ENCODE measurements around the gene SLC22A12. TPM values are rescaled to one million over a fixed set of nuclear protein-coding genes. Genes with fewer than 3 reads are reported as not detected.

SLC22A12 gene
- total and polyA plus RNA-seq, 3 experiments from 2014 or later, result not detected

DNA sequence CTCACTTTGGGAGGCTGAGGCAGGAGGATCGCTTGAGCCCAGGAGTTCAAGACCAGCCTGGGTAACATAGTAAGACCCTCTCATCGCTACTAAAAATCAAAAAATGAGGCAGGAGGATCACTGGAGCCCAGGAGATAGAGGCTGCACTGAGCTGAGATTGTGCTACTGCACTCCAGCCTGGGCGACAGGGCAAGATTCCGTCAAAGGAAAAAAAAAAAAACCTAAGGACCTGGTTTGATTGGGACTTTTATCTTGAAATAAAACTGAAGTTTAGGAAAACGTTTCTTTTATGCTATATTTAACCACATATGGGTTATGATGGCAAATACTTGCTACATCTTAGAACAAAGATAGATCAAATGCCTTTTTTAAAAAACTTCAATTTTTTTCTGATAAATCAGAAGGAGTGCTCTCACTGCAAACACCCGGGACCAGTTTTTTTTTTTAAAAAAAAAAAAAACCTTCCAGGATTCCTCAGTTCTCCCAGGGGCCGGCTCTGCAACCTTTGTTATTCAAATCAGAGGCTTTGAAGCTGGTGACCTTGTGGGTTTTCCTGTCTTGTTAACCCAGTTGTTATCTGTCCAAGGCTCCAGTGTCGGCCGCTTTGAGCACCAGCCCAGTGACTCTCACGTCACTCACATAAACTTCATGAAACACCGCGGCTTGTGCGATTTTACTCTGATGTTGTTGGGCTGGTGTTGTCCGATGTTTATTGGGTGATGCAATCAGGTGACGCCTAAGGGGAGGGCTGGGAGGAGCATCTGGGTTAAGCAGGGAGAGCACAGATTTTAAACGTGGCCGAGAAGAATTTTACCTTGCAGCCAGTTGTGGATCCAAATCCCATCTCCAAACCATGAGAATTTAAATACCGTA is 24.7 kb upstream of the SLC22A12 start:
- no peaks in the 10 kb centered on the region for H3K4me1 ChIP-seq (ENCODE audit: insufficient read depth, low read length)
- Mint-ChIP-seq H3K27me3 (peaks cover 0 to 2% of the 10 kb centered on the region in 2 donors), H3K4me1 (no peaks in the 10 kb centered on the region), H3K27ac (no peak overlapping the region), H3K9me3 (no peaks in the 10 kb centered on the region), H3K36me3 (no peaks in the 10 kb centered on the region), H3K4me3 (peak overlapping the region in 1 of 7 donors; percentile 1)
- DNase-seq, result peak in 1 of 5 donors; percentile 20
- no peak overlapping the region for H3K27ac ChIP-seq (ENCODE audit: low read depth, low read length)
- CTCF ChIA-PET, result no interaction called here
- POLR2A ChIA-PET, result no interaction called here
- H3K9me3 ChIP-seq (ENCODE audit: low read length), result no peaks in the 10 kb centered on the region
- no peak overlapping the region for H3K4me3 ChIP-seq (ENCODE audit: low read length)
- H3K36me3 ChIP-seq (ENCODE audit: insufficient read depth, low read length), result no peaks in the 10 kb centered on the region
- no peaks in the 10 kb centered on the region for H3K27me3 ChIP-seq (ENCODE audit: insufficient read depth, low read length, poor library complexity, severe bottlenecking)

DNA sequence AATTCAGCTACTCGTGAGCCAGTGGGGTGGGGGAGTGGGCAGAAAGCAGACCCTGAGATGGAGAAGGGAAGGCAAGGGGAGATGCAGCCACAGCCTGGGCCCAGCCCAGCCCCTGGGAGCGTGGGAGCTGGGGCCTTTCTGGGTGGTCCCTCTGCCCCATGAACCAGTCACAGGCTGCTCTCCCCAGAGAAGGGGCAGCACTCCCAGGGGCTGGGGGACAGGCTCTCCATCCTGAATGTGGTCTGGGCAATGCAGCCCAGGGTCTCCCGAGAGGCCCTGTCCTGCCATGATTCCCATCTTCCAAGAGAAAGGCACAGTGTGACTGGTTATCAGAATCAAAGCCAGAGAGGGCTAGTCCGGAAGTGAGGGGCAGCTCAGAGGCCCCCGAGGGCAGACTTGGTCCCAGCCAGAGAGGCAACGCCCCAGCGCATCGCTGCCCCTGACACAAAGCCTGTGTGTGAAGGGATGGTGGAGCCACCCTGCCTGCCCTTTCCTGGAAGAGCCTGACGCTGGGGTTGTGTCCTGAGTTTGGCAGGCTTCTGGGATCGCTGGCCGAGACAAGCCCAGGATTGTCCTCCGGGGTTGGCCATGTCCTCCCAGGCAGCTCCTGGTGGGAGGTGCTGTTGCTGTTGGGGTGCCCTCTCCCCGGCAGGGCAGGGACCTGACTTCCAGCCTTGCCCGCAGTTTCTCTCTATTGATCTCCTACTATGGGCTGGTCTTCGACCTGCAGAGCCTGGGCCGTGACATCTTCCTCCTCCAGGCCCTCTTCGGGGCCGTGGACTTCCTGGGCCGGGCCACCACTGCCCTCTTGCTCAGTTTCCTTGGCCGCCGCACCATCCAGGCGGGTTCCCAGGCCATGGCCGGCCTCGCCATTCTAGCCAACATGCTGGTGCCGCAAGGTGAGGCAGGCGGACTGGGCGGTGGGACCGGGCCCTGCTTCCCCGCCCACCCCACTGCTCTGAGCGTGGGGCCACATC is 23.8 kb upstream of the SLC22A12 start:
- Histone ChIP-seq H3K4me3 (ENCODE audit: low read length) (no peak overlapping the region), H3K36me3 (ENCODE audit: insufficient read depth, low read length) (no peaks in the 10 kb centered on the region), H3K4me1 (ENCODE audit: insufficient read depth, low read length) (no peaks in the 10 kb centered on the region), H3K9me3 (ENCODE audit: low read length) (no peaks in the 10 kb centered on the region), H3K27ac (ENCODE audit: low read depth, low read length) (no peak overlapping the region), H3K27me3 (ENCODE audit: insufficient read depth, low read length, poor library complexity, severe bottlenecking) (no peaks in the 10 kb centered on the region)
- no peaks in the 10 kb centered on the region for H3K4me1 Mint-ChIP-seq
- ChIA-PET POLR2A (no interaction called here), CTCF (no interaction called here)
- H3K27me3 Mint-ChIP-seq, result peaks cover 2 to 3% of the 10 kb centered on the region in 2 donors
- H3K4me3 Mint-ChIP-seq, result no peak overlapping the region
- H3K9me3 Mint-ChIP-seq, result no peaks in the 10 kb centered on the region
- no peak overlapping the region for H3K27ac Mint-ChIP-seq
- no peak for DNase-seq
- H3K36me3 Mint-ChIP-seq, result no peaks in the 10 kb centered on the region

DNA sequence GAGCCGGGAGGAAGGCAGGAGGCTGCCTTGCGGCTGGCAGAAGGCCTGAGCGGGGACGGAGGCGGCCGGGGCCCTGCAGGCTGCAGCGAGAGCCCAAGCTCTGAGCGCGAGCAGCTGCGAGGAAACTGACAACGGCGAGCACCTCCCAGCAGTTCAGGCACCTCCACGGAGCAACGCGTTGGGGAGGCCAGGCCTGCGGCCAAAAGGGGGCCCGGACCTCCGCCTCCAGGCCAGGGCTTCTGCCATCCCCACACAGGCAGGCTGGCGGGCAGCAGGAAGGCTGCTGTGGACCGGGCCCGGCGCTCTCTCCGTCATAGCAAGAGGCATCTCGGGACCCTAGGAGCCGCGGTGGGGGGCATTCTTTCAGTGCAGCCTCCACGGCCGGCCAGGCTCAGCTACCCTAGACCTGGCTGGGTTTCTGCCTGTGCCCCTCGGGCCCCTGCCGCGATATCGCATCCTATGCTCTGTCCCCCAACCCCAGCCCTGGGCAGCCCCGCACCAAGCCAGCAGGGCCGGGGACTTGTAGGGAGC is 22.9 kb upstream of the SLC22A12 start:
- H3K4me1 Mint-ChIP-seq, result no peaks in the 10 kb centered on the region
- Histone ChIP-seq H3K27ac (ENCODE audit: low read depth, low read length) (no peak overlapping the region), H3K27me3 (ENCODE audit: insufficient read depth, low read length, poor library complexity, severe bottlenecking) (no peaks in the 10 kb centered on the region), H3K9me3 (ENCODE audit: low read length) (no peaks in the 10 kb centered on the region), H3K36me3 (ENCODE audit: insufficient read depth, low read length) (no peaks in the 10 kb centered on the region), H3K4me3 (ENCODE audit: low read length) (no peak overlapping the region), H3K4me1 (ENCODE audit: insufficient read depth, low read length) (no peaks in the 10 kb centered on the region)
- H3K27me3 Mint-ChIP-seq, result peaks cover 2 to 10% of the 10 kb centered on the region in 2 donors
- no peaks in the 10 kb centered on the region for H3K9me3 Mint-ChIP-seq
- ChIA-PET POLR2A (no interaction called here), CTCF (no interaction called here)
- H3K27ac Mint-ChIP-seq, result no peak overlapping the region
- peaks cover 0 to 2% (median 0%) of the 10 kb centered on the region in 3 donors for H3K36me3 Mint-ChIP-seq
- DNase-seq, result no peak
- H3K4me3 Mint-ChIP-seq, result no peak overlapping the region

DNA sequence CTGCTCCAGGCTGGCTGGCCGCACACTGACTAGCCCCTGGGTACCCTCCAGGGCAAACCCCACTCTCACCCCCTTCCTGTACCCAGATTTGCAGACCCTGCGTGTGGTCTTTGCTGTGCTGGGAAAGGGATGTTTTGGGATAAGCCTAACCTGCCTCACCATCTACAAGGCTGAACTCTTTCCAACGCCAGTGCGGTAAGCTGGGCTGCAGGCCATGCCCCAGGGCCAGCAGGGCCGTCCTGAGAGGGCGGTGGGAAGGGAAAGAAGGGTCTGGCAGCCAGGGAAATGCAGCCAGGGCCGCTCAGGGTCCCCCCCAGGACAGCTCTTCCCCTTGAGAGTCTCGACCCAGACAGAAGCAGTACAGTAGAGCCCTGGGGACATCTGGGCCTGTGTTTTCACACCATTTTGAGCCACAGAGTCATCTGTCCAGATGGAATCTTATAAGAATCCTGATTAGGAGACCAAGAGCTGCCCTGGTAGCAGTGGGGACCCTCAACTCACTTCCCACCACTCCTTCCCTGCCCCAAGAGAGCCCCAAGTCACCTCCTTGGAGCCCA is 22.4 kb upstream of the SLC22A12 start:
- peaks cover 0 to 2% (median 0%) of the 10 kb centered on the region in 3 donors for H3K36me3 Mint-ChIP-seq
- CTCF ChIA-PET, result no interaction called here
- no peak overlapping the region for H3K27ac Mint-ChIP-seq
- H3K4me3 ChIP-seq (ENCODE audit: low read length), result no peak overlapping the region
- H3K4me3 Mint-ChIP-seq, result no peak overlapping the region
- no peaks in the 10 kb centered on the region for H3K4me1 Mint-ChIP-seq
- POLR2A ChIA-PET, result no interaction called here
- H3K27me3 Mint-ChIP-seq, result peaks cover 2 to 10% of the 10 kb centered on the region in 2 donors
- no peaks in the 10 kb centered on the region for H3K36me3 ChIP-seq (ENCODE audit: insufficient read depth, low read length)
- no peaks in the 10 kb centered on the region for H3K27me3 ChIP-seq (ENCODE audit: insufficient read depth, low read length, poor library complexity, severe bottlenecking)
- H3K9me3 ChIP-seq (ENCODE audit: low read length), result no peaks in the 10 kb centered on the region
- H3K9me3 Mint-ChIP-seq, result no peaks in the 10 kb centered on the region
- H3K4me1 ChIP-seq (ENCODE audit: insufficient read depth, low read length), result no peaks in the 10 kb centered on the region
- no peak overlapping the region for H3K27ac ChIP-seq (ENCODE audit: low read depth, low read length)
- no peak for DNase-seq

DNA sequence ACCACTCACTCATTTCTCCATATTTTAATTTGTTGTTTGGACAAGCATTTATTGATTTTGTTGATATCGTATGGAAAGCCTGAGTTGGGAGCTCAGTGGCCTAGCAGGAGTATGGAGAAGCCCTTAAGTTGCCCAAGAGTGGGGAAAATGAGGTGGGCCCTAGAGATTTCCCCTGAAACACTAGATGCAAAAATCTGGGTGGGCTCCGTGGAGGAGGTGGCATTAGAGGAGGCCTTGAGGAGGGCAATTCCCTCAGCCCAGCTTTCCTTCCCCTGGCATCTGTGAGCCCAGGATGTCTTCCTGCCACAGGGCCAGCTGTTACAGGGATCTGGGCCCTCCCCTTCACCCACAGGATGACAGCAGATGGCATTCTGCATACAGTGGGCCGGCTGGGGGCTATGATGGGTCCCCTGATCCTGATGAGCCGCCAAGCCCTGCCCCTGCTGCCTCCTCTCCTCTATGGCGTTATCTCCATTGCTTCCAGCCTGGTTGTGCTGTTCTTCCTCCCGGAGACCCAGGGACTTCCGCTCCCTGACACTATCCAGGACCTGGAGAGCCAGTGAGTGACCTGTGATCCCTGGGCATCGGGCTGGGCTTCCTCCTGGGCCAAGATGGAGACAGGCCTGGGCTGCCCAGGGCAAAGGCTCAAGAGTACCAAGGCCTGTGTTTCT is 21.6 kb upstream of the SLC22A12 start:
- H3K27me3 ChIP-seq (ENCODE audit: insufficient read depth, low read length, poor library complexity, severe bottlenecking), result no peaks in the 10 kb centered on the region
- DNase-seq, result no peak
- ChIA-PET CTCF (no interaction called here), POLR2A (no interaction called here)
- no peaks in the 10 kb centered on the region for H3K9me3 ChIP-seq (ENCODE audit: low read length)
- no peak overlapping the region for H3K27ac ChIP-seq (ENCODE audit: low read depth, low read length)
- peaks cover 0 to 2% (median 0%) of the 10 kb centered on the region in 3 donors for H3K36me3 Mint-ChIP-seq
- no peak overlapping the region for H3K27ac Mint-ChIP-seq
- peaks cover 2 to 10% of the 10 kb centered on the region in 2 donors for H3K27me3 Mint-ChIP-seq
- no peaks in the 10 kb centered on the region for H3K36me3 ChIP-seq (ENCODE audit: insufficient read depth, low read length)
- H3K4me1 ChIP-seq (ENCODE audit: insufficient read depth, low read length), result no peaks in the 10 kb centered on the region
- H3K4me3 Mint-ChIP-seq, result no peak overlapping the region
- no peaks in the 10 kb centered on the region for H3K9me3 Mint-ChIP-seq
- no peaks in the 10 kb centered on the region for H3K4me1 Mint-ChIP-seq
- no peak overlapping the region for H3K4me3 ChIP-seq (ENCODE audit: low read length)

DNA sequence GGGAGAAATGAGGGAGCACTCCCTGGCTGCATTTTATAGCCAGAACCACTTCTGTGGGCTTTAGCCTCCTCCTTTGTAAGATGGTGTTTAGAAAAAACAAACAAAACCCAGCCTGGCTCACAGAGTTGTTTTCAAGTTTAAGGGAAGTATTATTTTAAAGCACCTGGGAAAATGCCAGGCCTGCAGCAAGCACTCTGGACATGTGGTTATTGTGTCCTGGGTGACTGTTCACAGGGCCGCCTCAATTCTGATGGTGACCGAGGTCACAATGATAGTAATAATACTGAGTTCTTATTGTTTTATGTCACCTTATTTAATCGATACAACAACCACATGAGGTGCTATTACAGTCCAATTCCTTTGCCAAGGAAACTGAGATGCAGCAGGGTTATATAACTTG is 20.7 kb upstream of the SLC22A12 start:
- Mint-ChIP-seq H3K4me3 (no peak overlapping the region), H3K36me3 (peaks cover 0 to 2% (median 0%) of the 10 kb centered on the region in 3 donors), H3K27ac (no peak overlapping the region), H3K27me3 (peaks cover 2 to 10% of the 10 kb centered on the region in 2 donors), H3K4me1 (no peaks in the 10 kb centered on the region), H3K9me3 (peaks cover 0 to 2% (median 0%) of the 10 kb centered on the region in 5 donors)
- no peaks in the 10 kb centered on the region for H3K36me3 ChIP-seq (ENCODE audit: insufficient read depth, low read length)
- H3K4me1 ChIP-seq (ENCODE audit: insufficient read depth, low read length), result no peaks in the 10 kb centered on the region
- POLR2A ChIA-PET, result no interaction called here
- no peaks in the 10 kb centered on the region for H3K27me3 ChIP-seq (ENCODE audit: insufficient read depth, low read length, poor library complexity, severe bottlenecking)
- no peak overlapping the region for H3K27ac ChIP-seq (ENCODE audit: low read depth, low read length)
- CTCF ChIA-PET, result no interaction called here
- H3K4me3 ChIP-seq (ENCODE audit: low read length), result no peak overlapping the region
- no peaks in the 10 kb centered on the region for H3K9me3 ChIP-seq (ENCODE audit: low read length)
- DNase-seq, result no peak

DNA sequence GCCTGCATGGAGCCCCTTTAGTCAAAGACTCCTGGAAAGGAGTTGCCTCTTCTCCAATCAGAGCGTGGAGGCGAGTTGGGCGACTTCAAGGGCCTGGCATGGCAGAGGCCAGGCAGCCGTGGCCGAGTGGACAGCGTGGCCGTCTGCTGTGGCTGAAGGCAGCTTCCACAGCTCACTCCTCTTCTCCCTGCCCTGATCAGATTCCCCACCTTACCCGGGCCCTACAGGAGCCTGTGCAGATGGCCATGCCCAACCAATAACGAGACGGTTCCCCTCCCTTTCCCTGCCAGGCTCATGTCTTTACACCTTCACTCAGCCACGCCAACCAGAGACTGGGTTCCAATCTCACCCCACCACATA is 20.0 kb upstream of the SLC22A12 start:
- Mint-ChIP-seq H3K4me1 (no peaks in the 10 kb centered on the region), H3K27me3 (peaks cover 2 to 10% of the 10 kb centered on the region in 2 donors), H3K4me3 (no peak overlapping the region), H3K9me3 (peaks cover 0 to 2% (median 0%) of the 10 kb centered on the region in 5 donors), H3K27ac (no peak overlapping the region), H3K36me3 (peaks cover 0 to 2% (median 0%) of the 10 kb centered on the region in 3 donors)
- Histone ChIP-seq H3K36me3 (ENCODE audit: insufficient read depth, low read length) (no peaks in the 10 kb centered on the region), H3K27me3 (ENCODE audit: insufficient read depth, low read length, poor library complexity, severe bottlenecking) (no peaks in the 10 kb centered on the region), H3K4me3 (ENCODE audit: low read length) (no peak overlapping the region), H3K4me1 (ENCODE audit: insufficient read depth, low read length) (no peaks in the 10 kb centered on the region), H3K27ac (ENCODE audit: low read depth, low read length) (no peak overlapping the region), H3K9me3 (ENCODE audit: low read length) (no peaks in the 10 kb centered on the region)
- DNase-seq, result no peak
- POLR2A ChIA-PET, result no interaction called here
- CTCF ChIA-PET, result no interaction called here

All from CD8-positive, alpha-beta memory T cell (primary cell).